Measurements from ENCODE around the gene GEMIN7. TPM values are rescaled to one million over a fixed set of nuclear protein-coding genes. Genes with fewer than 3 reads are reported as not detected.

GEMIN7 gene
- polyA plus RNA-seq, 5 donors, result 17.0 to 24.9 (median 21.5) TPM

DNA sequence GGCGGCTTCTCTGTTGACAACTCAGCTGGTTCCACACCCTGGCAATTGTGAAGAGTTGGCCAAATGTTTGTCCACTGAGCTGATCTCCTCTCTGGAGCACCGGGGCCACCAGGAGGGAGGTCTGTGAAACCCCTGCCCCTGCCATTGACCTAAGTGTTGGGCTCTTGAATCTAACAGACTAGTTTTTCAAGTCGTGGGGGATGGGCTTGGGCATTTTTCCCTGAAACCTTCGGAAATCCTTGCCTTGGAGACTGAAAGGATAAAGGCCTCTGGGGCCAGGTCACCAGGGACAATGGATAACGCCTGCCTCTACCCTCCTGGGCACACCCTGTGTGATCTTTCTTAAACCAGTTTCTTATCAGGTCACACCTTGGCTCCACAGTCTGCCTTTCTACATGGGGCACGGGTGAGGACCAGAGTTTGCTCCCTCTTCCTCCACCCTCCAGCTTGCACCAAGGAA lies 881 bp downstream of the GEMIN7 start:
- no peak for DNase-seq

DNA sequence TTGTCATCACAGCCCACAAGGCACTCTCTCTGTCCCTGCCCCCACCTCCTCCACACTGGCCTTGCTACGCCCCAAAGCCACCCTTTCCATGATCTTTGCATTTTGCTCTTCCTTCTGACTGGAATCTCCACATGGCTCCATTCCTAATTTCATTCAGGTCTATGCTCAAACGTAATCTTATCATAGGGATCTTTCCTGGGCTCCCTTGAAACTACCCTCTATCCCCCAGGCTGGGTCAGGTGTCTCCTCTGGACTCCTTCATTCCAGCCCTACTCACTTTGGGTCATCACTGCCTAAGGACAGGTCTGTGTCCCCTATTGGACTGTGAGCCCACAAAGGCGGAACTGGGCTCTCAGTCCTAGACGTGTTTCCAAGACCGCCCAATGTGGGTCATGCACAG lies 3.1 kb downstream of the GEMIN7 start:
- DNase-seq, result no peak

DNA sequence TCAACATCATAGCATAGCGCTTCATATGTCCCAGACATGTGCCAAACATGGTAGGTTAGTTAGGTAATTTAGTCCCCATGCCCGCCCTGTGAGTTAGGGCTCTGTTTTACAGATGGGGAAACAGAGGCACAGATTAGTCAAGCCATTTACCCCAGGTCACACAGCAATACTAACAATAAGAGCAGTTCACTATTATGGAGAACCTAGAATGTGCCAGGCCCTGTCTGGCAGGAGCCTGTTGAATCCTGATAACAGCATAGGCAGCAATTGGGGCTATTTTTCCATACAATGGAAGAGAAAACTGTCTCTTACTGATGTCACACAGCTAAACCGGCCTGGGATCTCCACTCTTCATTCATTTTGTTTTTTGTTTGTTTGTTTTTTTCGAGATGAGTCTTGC lies 7.4 kb downstream of the GEMIN7 start:
- DNase-seq, result no peak

DNA sequence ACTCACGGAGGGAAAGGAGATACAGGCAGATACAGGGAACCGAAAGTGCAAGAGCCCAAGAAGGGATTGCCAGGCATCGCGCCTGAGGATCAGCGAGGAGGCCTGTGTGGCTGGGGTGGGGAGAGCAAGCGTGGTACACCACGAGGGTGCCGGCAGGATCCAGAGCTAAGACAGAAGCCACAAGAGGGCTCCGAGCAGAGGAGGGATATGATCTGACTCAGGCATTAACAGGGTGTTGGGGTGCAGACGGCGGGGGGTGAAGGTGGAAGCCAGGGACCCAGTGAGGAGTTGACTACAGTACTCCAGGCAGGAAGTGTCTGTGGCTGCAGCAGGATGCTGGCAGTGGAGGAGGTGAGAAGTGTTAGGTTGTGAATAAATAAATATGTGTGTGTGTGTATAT lies 8.5 kb downstream of the GEMIN7 start:
- DNase-seq, result no peak

GRCh38 chr19:45090034-45090433 lies 11.0 kb downstream of the GEMIN7 start:
- DNase-seq, result no peak

GRCh38 chr19:45090606-45091005 lies 11.5 kb downstream of the GEMIN7 start:
- no peak for DNase-seq

GRCh38 chr19:45091031-45091923 lies 12.2 kb downstream of the GEMIN7 start:
- DNase-seq, result peak; percentile 98 to 99

DNA sequence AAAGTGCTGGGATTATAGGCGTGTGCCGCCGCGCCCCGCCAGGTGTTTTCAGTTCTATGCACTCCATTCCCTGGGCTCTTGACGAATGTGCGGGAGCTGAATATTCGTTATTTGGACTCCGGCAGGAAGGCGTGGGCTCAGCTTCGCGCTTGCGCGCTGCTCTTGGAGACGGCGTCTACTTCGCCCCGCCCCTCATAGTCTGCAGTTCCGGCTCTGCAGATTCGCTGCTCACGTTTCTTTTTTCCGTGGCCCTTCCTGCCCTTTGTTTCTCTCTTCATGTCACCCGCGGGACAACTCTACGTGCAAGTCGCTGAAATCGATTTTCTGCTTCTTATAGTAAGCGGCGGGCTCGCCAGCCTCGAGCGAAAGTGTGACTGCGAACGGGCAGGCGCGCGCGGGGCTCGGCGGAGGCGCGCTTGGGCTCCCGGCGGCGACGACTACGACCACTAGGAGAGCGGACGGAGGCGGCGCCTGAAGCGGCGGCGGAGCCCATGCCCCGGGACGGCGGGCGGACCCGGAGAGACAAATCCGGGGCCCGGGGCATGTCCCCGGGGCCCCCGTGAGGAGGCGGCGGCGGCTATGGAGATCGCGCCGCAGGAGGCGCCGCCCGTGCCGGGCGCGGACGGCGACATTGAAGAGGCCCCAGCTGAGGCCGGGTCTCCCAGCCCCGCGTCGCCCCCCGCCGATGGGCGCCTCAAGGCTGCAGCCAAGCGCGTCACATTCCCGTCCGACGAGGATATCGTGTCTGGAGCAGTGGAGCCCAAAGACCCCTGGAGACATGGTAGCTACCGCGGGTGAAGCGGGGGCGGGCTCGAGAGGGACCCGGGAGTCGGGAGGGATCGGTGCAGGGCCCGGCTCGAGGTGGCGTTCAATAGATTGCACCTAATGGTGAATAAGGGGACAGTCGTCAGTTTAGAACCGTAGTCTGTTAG lies 14.0 kb downstream of the GEMIN7 start, which contains the start of gene PPP1R37:
TSS of gene PPP1R37 (plus strand) at position 433 of the 932 bp plus-strand sequence. CDS start at position 580, 147 bp downstream.
- DNase-seq, result peak; percentile 96 to 97

GRCh38 chr19:45094137-45094536 lies 15.1 kb downstream of the GEMIN7 start:
- DNase-seq, result no peak

GRCh38 chr19:45094707-45095106 lies 15.6 kb downstream of the GEMIN7 start:
- no peak for DNase-seq

- DNase-seq, result no peak
Observed at GRCh38 chr19:45095496-45096413, 16.7 kb downstream of the GEMIN7 start.

DNA sequence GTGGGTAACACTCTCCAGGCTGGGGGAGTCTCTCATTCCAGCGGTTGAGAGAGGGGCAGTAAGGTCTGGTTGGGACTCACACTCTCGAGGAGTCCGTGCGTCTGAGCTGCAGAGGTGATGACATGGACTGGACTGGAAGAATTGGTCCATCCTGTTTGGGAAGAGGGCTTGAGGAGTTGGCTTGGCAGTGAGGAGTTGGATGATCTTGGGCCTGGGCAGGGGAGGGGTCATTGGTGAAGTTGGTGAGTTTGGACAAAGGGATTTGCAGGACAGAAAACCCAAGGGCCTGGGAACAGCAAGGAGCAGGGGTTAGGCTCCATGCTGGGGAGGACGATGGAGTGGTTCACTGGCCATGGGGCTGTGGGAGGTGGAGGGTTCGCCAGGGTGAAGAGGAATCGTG lies 17.6 kb downstream of the GEMIN7 start:
- DNase-seq, result no peak

GRCh38 chr19:45097450-45097775 lies 18.4 kb downstream of the GEMIN7 start:
- DNase-seq, result no peak

DNA sequence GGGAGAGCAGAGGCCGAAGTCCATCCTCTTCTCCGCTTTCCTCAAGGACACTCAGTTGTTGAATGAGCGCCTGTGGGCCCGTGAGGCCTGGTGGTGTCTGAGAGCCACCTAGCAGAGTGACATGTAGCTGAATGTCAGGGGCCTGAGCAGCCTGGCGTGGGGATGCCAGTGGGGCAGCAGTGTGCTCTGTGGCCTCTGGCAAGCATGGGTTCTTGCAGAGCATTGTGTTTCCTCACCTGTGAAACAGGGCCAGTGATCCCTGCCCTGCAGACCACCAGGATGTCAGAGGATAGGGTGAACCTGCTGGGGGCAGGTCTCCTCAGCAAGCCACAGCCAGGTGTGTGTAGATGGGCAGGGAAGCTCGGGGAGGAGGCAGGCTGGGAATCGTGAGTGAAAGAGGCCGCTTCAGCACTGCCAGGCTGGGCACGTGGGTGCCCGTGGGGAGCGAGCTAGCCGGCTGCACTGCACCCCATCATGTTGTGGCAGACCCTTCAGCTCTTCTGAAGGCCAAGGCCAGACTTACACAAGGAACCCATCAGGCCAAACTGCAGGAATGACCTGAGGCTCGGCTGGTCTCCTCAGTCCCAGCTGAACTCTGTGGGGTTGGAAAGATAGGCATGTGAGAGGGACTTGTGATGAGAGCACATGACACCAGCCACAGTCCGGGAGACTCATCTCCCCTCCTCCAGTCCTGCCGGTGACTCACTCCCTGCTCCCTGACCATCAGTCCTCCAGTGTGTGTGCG lies 18.9 kb downstream of the GEMIN7 start:
- no peak for DNase-seq

GRCh38 chr19:45098521-45099466 lies 19.7 kb downstream of the GEMIN7 start:
- no peak for DNase-seq

DNA sequence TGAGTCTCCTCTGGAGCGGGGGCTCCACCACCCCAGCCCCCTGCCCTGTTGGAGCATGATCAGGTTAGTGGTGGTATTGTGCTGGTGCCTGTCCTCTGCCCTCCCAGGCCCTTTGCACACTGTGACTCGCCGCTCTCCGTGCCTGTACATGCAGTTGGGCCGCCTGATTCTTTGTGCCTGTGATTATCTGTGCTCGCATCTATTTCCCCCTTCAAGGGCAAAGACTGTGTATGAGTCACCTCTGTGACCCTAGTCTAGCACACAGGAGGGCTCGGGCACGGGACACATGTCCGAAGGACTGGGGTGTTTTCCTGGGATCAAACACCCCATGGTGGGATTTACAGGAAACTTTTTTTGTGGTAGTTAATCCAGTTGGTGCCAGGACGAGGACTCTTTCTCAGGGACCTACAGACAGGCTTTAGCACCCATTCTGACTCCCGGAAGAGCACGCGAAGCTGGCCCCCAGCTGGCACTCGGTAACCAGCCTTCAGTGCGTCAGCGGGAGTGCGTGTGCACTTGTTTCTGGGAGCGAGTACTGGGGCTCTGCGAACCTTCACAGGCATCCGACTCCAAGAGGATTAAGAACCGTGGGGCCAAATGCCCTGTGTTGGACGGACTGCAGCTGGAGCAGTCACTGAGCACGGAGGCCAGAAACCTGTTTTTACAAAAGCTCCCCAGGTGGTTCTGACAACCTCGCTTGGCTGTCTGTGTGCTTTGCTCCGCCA lies 20.6 kb downstream of the GEMIN7 start:
- DNase-seq, result no peak

- no peak for DNase-seq
Observed at GRCh38 chr19:45100201-45100600, 21.1 kb downstream of the GEMIN7 start.

DNA sequence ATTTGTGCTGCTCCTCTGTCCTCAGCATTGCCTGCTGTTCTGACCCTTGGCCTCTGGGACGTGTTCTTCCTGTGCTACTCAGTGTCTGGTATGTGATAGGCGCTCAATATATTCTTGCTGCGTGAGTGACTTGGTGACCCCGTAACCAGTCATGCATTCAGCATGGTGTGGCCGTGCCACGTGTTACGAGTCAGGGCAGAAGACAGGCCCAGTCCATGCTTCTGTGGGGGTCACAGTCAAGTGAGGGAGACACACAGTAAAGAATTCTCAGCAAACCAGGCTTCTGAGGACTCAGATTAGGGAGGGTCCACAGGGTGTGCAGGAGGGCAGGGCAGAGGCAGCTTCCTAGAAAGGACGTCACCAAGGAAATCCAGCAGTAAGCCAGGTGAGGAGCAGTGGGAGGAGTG lies 21.8 kb downstream of the GEMIN7 start:
- no peak for DNase-seq

DNA sequence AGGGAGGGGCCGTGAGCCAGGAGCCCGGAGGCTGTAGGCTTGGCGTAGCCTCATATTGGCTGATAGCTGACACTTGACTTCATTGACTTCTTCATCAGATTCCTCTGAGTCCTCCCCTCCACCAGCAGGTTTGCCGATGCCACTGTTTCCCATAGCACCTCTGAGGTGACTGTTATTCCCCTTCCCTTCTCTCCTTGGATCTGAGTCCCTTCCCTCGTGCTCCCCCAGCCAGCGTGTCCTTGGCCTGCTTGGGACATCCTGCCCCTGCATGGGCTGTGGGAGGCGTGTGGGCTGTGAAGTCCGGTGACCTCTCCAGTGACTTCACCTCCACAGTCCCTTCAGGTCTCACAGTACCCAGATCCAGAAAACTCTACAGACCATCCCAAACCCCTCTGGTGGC lies 22.7 kb downstream of the GEMIN7 start:
- DNase-seq, result no peak

All from right lung (tissue), 5 donors.